Natural killer cell (primary cell): Measurements from ENCODE around the gene KRTAP10-2. TPM values are rescaled to one million over a fixed set of nuclear protein-coding genes. Genes with fewer than 3 reads are reported as not detected.
"Not testable (repeated sequence)": the region's sequence is repeated elsewhere in the genome, so short reads cannot be mapped to it uniquely, and the experiment has no call there.

ENCODE experiments used
- ATAC-seq, 3 donors: fragments of 150-1000 bp in 2 of 3; fragments of 200-7000 bp in 1 of 3; cut with Tn5 transposase; 1 replicate in 1 of 3; 2 replicates in 2 of 3; pipeline ENCODE4 v1.10.0; 2021; ENCODE audit warnings: mild to moderate bottlenecking in 2 of 3, moderate library complexity in 2 of 3
- DNase-seq, 2 donors: peaks; one replicate each; pipeline versions ENCODE4 v3.0.0 to v3.0.0-alpha.2; 2013 to 2021; ENCODE audit warnings: mixed read lengths in 1 of 2
- H3K27ac ChIP-seq: one replicate; pipeline ENCODE4 v1.5.1; 2013; ENCODE audit warnings: mild to moderate bottlenecking, low read length
- H3K27me3 ChIP-seq: one replicate; pipeline ENCODE4 v1.6.1; 2013; ENCODE audit warnings: low read length; ENCODE audit not compliant: control insufficient read depth, insufficient read depth
- H3K36me3 ChIP-seq: one replicate; pipeline ENCODE4 v1.6.1; 2013; ENCODE audit warnings: low read length; ENCODE audit not compliant: control insufficient read depth, insufficient read depth
- H3K4me1 ChIP-seq: one replicate; pipeline ENCODE4 v1.6.1; 2013; ENCODE audit warnings: low read length; ENCODE audit not compliant: control insufficient read depth, insufficient read depth
- H3K4me3 ChIP-seq: one replicate; pipeline ENCODE4 v1.5.1; 2013; ENCODE audit warnings: low read length
- H3K9me3 ChIP-seq: one replicate; pipeline ENCODE4 v1.6.1; 2013; ENCODE audit warnings: low read length; ENCODE audit not compliant: control insufficient read depth, insufficient read depth
- H3K27ac Mint-ChIP-seq, 2 donors: one replicate each; pipeline ENCODE4 v1.8.0; 2022; ENCODE audit warnings: mild to moderate bottlenecking in 2 of 2, mixed read lengths in 2 of 2, moderate library complexity in 1 of 2
- H3K27me3 Mint-ChIP-seq, 2 donors: one replicate each; pipeline ENCODE4 v1.8.0; 2022; ENCODE audit warnings: low read depth in 2 of 2, mixed read lengths in 2 of 2
- H3K36me3 Mint-ChIP-seq: one replicate; pipeline ENCODE4 v1.8.0; 2022; ENCODE audit warnings: mixed read lengths
- H3K4me1 Mint-ChIP-seq, 2 donors: one replicate each; pipeline ENCODE4 v1.8.0; 2022; ENCODE audit warnings: mixed read lengths in 2 of 2
- H3K4me3 Mint-ChIP-seq: one replicate; pipeline ENCODE4 v1.8.0; 2022; ENCODE audit warnings: mild to moderate bottlenecking, moderate library complexity, mixed read lengths
- H3K9me3 Mint-ChIP-seq, 2 donors: one replicate each; pipeline ENCODE4 v1.8.0; 2022; ENCODE audit warnings: mixed read lengths in 2 of 2
- CTCF ChIP-seq: fragments of 200-600 bp; IDR thresholded peaks from one replicate; pipeline ENCODE4 v1.8.0; 2022; ENCODE audit warnings: antibody characterized with exemption
- WGBS: methylation state at CpG from one replicate; pipeline ENCODE4 v1.1.7; 2013; ENCODE audit warnings: missing lambda C conversion rate; ENCODE audit not compliant: insufficient coverage; 5-methylcytosine and 5-hydroxymethylcytosine counted together
- intact Hi-C: fragments of 100-400 bp; cut with micrococcal nuclease; formaldehyde crosslinking; loops from one replicate; pipeline ENCODE4 v1.14.2; 2022
- total RNA-seq, 4 donors: library from RNA; stranded (reverse); fragments of 120-200 nt in 1 of 4; gene quantifications; one replicate each; pipeline versions ENCODE4 v1.2.3 to v1.2.4, GENCODE V29; 2013 to 2022

The KRTAP10-2 gene
- total RNA-seq: not detected
- not detected for total RNA-seq (2013)

- 84% methylated on average over 17 of the region's 17 CpGs for WGBS
- ATAC-seq: no peak
- intact Hi-C loops: no loop called here
- DNase-seq: peak in 1 of 2 donors; percentile 11
- Mint-ChIP-seq H3K27me3 (peaks cover 7 to 11% of the 10 kb centered on the region in 2 donors), H3K36me3 (peaks cover 15% of the 10 kb centered on the region), H3K27ac (peak within 1 kb of the TSS in 1 of 2 donors; percentile 69), H3K9me3 (peaks cover 6 to 11% of the 10 kb centered on the region in 2 donors), H3K4me3 (no peak within 1 kb of the TSS), H3K4me1 (peaks cover 22 to 32% of the 10 kb centered on the region in 2 donors)
- Histone ChIP-seq H3K27me3 (no peaks in the 10 kb centered on the region), H3K4me3 (no peak within 1 kb of the TSS), H3K27ac (no peak within 1 kb of the TSS), H3K9me3 (peaks cover 2% of the 10 kb centered on the region), H3K4me1 (peaks cover 7% of the 10 kb centered on the region), H3K36me3 (no peaks in the 10 kb centered on the region)
- TF ChIP-seq CTCF: no peak
Observed at GRCh38 chr21:44551340-44551961, at the start of gene KRTAP10-2. KRTAP10-2 (minus strand) TSS chr21:44551505; CDS start chr21:44551458, 47 bp downstream.

- H3K27ac ChIP-seq, intact Hi-C loops, H3K9me3 ChIP-seq, H3K4me3 Mint-ChIP-seq, H3K27me3 ChIP-seq, H3K9me3 Mint-ChIP-seq, H3K4me1 ChIP-seq, H3K36me3 ChIP-seq, H3K36me3 Mint-ChIP-seq, H3K4me3 ChIP-seq, H3K4me1 Mint-ChIP-seq, H3K27ac Mint-ChIP-seq, DNase-seq, ATAC-seq: not testable (repeated sequence)
- peaks cover 17 to 27% of the 10 kb centered on the region in 2 donors for H3K27me3 Mint-ChIP-seq
- WGBS: 87% methylated on average over 10 of the region's 10 CpGs
Observed at GRCh38 chr21:44601091-44601490, 49.8 kb upstream of the KRTAP10-2 start.

GRCh38 chr21:44600118-44600978 is 49.0 kb upstream of the KRTAP10-2 start, which contains the start of gene KRTAP10-7:
KRTAP10-7 (plus strand) TSS chr21:44600597; CDS start chr21:44600622, 25 bp downstream.
- peaks cover 13 to 20% of the 10 kb centered on the region in 2 donors for H3K27me3 Mint-ChIP-seq
- H3K36me3 ChIP-seq, H3K27me3 ChIP-seq, H3K4me3 Mint-ChIP-seq, H3K9me3 Mint-ChIP-seq, intact Hi-C loops, H3K36me3 Mint-ChIP-seq, ATAC-seq, H3K4me1 Mint-ChIP-seq, H3K27ac Mint-ChIP-seq, H3K4me1 ChIP-seq, H3K4me3 ChIP-seq, DNase-seq, H3K9me3 ChIP-seq, H3K27ac ChIP-seq: not testable (repeated sequence)
- WGBS: 87% methylated on average over 23 of the region's 23 CpGs

GRCh38 chr21:44599264-44600029 is 48.1 kb upstream of the KRTAP10-2 start:
- H3K4me3 Mint-ChIP-seq: no peak overlapping the region
- H3K36me3 ChIP-seq: no peaks in the 10 kb centered on the region
- peaks cover 2 to 3% of the 10 kb centered on the region in 2 donors for H3K9me3 Mint-ChIP-seq
- H3K27ac ChIP-seq: no peak overlapping the region
- peaks cover 11 to 13% of the 10 kb centered on the region in 2 donors for H3K27me3 Mint-ChIP-seq
- H3K36me3 Mint-ChIP-seq: no peaks in the 10 kb centered on the region
- H3K27ac Mint-ChIP-seq: no peak overlapping the region
- intact Hi-C loops: no loop called here
- H3K4me1 Mint-ChIP-seq: no peaks in the 10 kb centered on the region
- ATAC-seq (no peak), DNase-seq (no peak)
- no peak for TF ChIP-seq CTCF
- WGBS: 83% methylated on average over 8 of the region's 8 CpGs
- H3K4me1 ChIP-seq: no peaks in the 10 kb centered on the region
- no peaks in the 10 kb centered on the region for H3K27me3 ChIP-seq
- H3K9me3 ChIP-seq: no peaks in the 10 kb centered on the region
- H3K4me3 ChIP-seq: no peak overlapping the region
